ENCODE data around the gene G3BP1.
A peak's percentile ranks its signal among the peaks of the same experiment; 100 is the strongest.
"Not testable (repeated sequence)": the region's sequence is repeated elsewhere in the genome, so short reads cannot be mapped to it uniquely, and the experiment has no call there.

Gene G3BP1

DNA sequence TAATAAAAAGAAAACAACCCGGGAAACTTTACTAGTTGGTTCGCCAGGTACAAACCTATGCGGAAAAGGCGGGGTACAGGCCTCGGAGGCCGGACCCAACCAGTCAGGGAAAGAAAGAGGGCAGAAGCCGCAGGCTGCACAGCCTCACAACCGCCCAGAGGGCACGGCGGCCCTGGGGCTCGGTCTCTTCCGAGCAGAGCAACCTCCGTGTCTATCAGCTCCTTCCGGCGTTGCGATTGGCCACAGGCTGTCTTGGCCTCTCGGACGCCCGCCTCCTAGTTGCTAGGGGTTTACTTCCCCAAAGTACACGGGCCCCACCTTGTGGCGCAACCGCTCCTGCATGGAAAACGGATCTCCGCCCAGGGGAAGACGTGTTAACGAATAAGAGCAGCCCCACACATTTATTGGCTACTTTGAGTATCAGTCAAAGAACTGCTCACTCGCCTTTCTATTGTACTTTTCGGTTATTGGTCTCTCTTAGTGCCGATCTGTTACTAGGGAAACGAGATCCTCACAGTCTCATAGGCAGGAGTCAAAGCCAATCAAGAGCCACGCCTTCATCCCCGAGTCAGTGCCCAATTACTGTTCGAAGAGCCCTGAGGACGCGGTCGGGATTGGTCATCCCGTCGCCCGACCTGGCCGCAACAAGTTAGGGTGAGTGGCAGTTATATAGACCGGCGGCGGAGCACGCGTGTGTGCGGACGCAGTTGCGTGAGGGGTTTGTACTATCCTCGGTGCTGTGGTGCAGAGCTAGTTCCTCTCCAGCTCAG is at the start of gene G3BP1:
TSS of gene G3BP1 (plus strand) at position 696 of the 770 bp plus-strand sequence. CDS start 14,667 bp downstream, outside the sequence.
- peak; percentile 100 for DNase-seq (ENCODE audit: low read depth)
- H3K4me3 ChIP-seq (replicated peaks; ENCODE audit: low read depth, low read length) = peak within 1 kb of the TSS; percentile 76
- TF ChIP-seq, protein P1, sequence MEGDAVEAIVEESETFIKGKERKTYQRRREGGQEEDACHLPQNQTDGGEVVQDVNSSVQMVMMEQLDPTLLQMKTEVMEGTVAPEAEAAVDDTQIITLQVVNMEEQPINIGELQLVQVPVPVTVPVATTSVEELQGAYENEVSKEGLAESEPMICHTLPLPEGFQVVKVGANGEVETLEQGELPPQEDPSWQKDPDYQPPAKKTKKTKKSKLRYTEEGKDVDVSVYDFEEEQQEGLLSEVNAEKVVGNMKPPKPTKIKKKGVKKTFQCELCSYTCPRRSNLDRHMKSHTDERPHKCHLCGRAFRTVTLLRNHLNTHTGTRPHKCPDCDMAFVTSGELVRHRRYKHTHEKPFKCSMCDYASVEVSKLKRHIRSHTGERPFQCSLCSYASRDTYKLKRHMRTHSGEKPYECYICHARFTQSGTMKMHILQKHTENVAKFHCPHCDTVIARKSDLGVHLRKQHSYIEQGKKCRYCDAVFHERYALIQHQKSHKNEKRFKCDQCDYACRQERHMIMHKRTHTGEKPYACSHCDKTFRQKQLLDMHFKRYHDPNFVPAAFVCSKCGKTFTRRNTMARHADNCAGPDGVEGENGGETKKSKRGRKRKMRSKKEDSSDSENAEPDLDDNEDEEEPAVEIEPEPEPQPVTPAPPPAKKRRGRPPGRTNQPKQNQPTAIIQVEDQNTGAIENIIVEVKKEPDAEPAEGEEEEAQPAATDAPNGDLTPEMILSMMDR (IDR thresholded peaks at IDR 0.05; ENCODE audit: low read length, missing control alignments) = peak; percentile 50

GRCh38 chr5:151722546-151722945 is 49.2 kb upstream of the G3BP1 start:
- no peak overlapping the region for H3K4me3 ChIP-seq (replicated peaks; ENCODE audit: low read depth, low read length)
- DNase-seq (ENCODE audit: low read depth) = no peak
- TF ChIP-seq, protein P1 (IDR thresholded peaks at IDR 0.05; ENCODE audit: low read length, missing control alignments) = no peak

DNA sequence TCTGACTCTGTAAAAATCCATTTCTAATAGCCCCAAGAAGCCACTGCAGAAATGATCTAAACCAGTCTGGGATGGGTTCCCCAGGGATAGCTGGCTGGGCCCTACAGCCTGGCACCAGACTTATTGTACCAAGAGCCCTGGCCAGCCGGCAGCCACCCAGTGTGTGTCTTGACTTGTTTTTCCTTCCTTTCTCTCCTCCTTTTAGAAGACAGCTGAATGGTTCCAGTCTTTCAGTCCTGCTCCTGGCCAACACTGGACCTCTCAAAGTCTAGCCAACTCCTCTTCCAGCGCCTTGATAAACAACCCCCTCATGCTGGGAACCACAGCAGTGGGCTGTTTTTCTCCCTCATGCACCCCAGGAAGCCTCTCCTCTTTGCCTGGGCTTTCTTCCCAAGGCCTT is 47.4 kb upstream of the G3BP1 start:
- DNase-seq (ENCODE audit: low read depth) = no peak
- TF ChIP-seq, protein P1 (IDR thresholded peaks at IDR 0.05; ENCODE audit: low read length, missing control alignments) = no peak
- H3K4me3 ChIP-seq (replicated peaks; ENCODE audit: low read depth, low read length) = no peak overlapping the region

GRCh38 chr5:151729597-151729996 is 42.2 kb upstream of the G3BP1 start:
- not testable (repeated sequence) for DNase-seq (ENCODE audit: low read depth); H3K4me3 ChIP-seq (replicated peaks; ENCODE audit: low read depth, low read length)

- no peak overlapping the region for H3K4me3 ChIP-seq (replicated peaks; ENCODE audit: low read depth, low read length)
- TF ChIP-seq, protein P1 (IDR thresholded peaks at IDR 0.05; ENCODE audit: low read length, missing control alignments) = no peak
- DNase-seq (ENCODE audit: low read depth) = no peak
Observed at GRCh38 chr5:151730381-151730780, 41.4 kb upstream of the G3BP1 start.

DNA sequence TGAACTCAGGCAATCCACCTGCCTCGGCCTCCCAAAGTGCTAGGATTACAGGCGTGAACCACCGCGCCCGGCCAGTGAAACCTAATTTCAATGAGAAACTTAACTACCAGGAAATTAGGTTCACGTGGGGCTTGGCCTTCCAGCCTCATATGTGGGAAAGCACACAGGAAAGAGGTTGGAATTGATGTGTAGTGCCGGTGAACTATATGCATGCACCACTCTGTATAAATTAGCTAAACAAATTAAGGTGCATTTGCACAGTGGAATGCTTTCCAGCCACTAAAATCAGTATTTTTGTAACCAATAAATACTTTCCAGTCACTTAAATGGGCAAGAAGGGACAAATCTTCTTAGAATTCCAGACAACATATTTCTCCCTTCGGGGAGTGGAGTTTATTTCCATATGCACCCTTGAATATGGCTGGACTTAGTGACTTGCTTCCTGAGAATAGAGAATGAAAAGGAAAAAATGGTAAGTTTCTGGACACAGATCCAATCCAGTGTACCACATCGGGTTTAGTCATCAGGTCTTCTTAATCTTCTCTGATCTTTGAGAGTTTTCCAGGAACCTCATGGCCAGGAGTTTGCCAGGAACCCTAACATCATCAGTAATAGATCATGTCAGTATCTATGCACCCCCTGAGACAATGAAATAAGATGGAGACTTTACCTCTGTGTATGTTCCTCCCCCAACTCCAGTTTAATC is 38.2 kb upstream of the G3BP1 start:
- no peak for DNase-seq (ENCODE audit: low read depth)
- TF ChIP-seq, protein P1 (IDR thresholded peaks at IDR 0.05; ENCODE audit: low read length, missing control alignments) = no peak

GRCh38 chr5:151734064-151734408 is 37.7 kb upstream of the G3BP1 start:
- no peak overlapping the region for H3K4me3 ChIP-seq (replicated peaks; ENCODE audit: low read depth, low read length)
- TF ChIP-seq, protein P1 (IDR thresholded peaks at IDR 0.05; ENCODE audit: low read length, missing control alignments) = no peak
- DNase-seq (ENCODE audit: low read depth) = no peak

More for the DNA sequence above, 38.2 kb upstream of the G3BP1 start:
- H3K4me3 ChIP-seq (replicated peaks; ENCODE audit: low read depth, low read length) = no peak overlapping the region

All from fibroblast of pulmonary artery (primary cell).